ENCODE data around the gene RAP2B.

RAP2B gene

DNA sequence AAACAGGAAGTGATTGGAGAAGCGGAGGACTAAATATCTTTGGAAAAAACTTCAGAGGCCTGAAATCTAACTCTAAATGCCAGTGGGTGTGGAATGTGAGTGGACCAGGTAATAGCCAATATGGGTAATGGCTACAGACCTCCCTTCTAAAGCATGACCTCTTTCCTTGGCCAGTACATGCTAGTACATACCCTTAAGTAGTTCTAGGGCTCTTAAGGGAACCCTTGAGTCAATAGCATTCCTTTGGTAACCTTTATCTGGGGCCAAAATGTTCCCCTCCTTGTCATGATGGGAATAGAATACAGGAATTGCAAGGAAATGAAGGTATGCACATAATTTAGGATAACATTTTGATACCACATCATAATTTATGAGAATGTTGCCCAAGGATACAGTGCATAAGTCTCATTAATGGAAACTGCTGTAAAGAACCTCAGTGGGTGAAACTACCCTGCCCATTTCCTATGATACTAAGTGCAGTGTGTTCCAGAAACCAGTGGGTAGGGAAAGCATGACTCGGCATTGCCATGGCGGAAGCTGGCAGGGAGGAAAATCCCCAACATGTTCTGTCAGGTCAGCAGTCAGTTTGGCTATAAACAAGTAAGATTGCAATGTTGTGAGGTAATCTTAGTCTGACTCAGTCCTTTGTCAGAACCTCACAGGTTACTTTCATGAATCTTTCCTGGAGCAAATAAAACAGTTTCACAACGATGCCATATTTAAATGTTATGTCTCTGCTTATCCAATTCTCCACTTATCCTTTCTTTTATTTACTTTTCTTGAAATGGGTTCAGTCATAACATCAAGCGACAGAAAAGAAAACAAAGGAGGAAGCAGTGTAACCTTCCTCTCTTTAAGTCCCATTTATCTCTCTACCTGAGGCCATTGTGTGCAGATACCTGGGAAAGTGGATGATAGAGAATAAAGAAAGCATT lies 23.5 kb upstream of the RAP2B start:
- no peak overlapping the region for H3K9ac ChIP-seq
- no peak overlapping the region for H3K4me3 ChIP-seq (ENCODE audit: low read depth, low read length)
- H3K27ac ChIP-seq, result no peak overlapping the region
- no peaks in the 10 kb centered on the region for H3K79me2 ChIP-seq
- TF ChIP-seq CTCF (IDR thresholded peaks at IDR 0.05), result no peak
- no peaks in the 10 kb centered on the region for H3K36me3 ChIP-seq (ENCODE audit: control insufficient read depth, insufficient read depth, low read length)
- no peaks in the 10 kb centered on the region for H3K4me1 ChIP-seq
- no peaks in the 10 kb centered on the region for H3K27me3 ChIP-seq (ENCODE audit: control insufficient read depth, insufficient read depth, low read length)
- H3K9me3 ChIP-seq (ENCODE audit: control insufficient read depth, low read length), result no peaks in the 10 kb centered on the region
- H3K4me2 ChIP-seq (ENCODE audit: low read length), result no peak overlapping the region
- H2AFZ ChIP-seq, result peak overlapping the region; percentile 31

DNA sequence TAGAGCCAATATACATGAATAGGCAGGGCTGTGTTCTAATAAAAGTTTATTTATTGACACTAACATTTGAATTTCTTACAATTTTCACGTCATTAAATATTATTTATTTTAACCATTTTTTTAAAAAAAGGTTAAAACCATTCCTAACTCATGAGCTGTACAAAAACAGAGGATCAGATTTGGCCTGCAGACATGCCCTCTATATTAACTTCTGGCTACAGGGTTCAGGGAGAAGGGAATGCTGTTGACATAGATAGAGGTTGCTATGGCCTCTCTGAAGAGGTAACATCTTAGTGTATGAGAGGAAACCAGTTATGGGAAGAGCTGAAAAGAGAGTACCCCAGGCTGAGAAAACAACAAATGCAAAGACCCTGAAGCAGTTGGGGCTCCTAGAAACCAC lies 19.1 kb upstream of the RAP2B start:
- Histone ChIP-seq H3K4me3 (ENCODE audit: low read depth, low read length) (no peak overlapping the region), H3K27me3 (ENCODE audit: control insufficient read depth, insufficient read depth, low read length) (no peaks in the 10 kb centered on the region), H3K4me2 (ENCODE audit: low read length) (no peak overlapping the region), H3K36me3 (ENCODE audit: control insufficient read depth, insufficient read depth, low read length) (no peaks in the 10 kb centered on the region), H3K9ac (no peak overlapping the region), H3K9me3 (ENCODE audit: control insufficient read depth, low read length) (no peaks in the 10 kb centered on the region), H3K27ac (no peak overlapping the region), H3K4me1 (no peaks in the 10 kb centered on the region), H3K79me2 (no peaks in the 10 kb centered on the region), H2AFZ (no peak overlapping the region)
- no peak for TF ChIP-seq CTCF (IDR thresholded peaks at IDR 0.05)

GRCh38 chr3:153144071-153144470 lies 18.0 kb upstream of the RAP2B start:
- H3K36me3 ChIP-seq (ENCODE audit: control insufficient read depth, insufficient read depth, low read length), result no peaks in the 10 kb centered on the region
- H3K27me3 ChIP-seq (ENCODE audit: control insufficient read depth, insufficient read depth, low read length), result no peaks in the 10 kb centered on the region
- no peak overlapping the region for H3K4me2 ChIP-seq (ENCODE audit: low read length)
- H3K9me3 ChIP-seq (ENCODE audit: control insufficient read depth, low read length), result no peaks in the 10 kb centered on the region
- H3K79me2 ChIP-seq, result no peaks in the 10 kb centered on the region
- no peak for TF ChIP-seq CTCF (IDR thresholded peaks at IDR 0.05)
- H3K4me3 ChIP-seq (ENCODE audit: low read depth, low read length), result no peak overlapping the region
- no peak overlapping the region for H3K27ac ChIP-seq
- no peaks in the 10 kb centered on the region for H3K4me1 ChIP-seq
- no peak overlapping the region for H2AFZ ChIP-seq
- H3K9ac ChIP-seq, result no peak overlapping the region

DNA sequence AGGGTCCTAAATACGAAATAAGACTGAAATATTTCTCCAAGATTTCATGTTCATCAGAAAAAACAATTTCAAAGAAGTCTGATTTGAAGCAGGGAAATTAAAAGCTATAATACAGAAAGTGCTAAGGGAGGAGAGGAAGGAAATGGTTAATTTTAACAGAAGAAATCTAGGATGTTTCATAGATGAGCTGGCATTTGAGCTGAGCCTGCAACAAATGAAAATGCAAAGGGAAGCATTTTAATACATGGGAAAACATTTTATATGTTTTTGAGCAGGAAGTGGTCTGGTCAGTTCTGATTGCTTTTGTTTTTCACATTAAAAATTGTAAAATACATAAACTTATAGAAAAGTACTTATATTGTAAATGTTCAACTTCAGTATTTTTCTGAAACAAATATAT lies 17.2 kb upstream of the RAP2B start:
- H2AFZ ChIP-seq, result no peak overlapping the region
- no peak overlapping the region for H3K4me3 ChIP-seq (ENCODE audit: low read depth, low read length)
- H3K9ac ChIP-seq, result no peak overlapping the region
- no peaks in the 10 kb centered on the region for H3K9me3 ChIP-seq (ENCODE audit: control insufficient read depth, low read length)
- no peak overlapping the region for H3K27ac ChIP-seq
- no peaks in the 10 kb centered on the region for H3K79me2 ChIP-seq
- no peak for TF ChIP-seq CTCF (IDR thresholded peaks at IDR 0.05)
- H3K4me1 ChIP-seq, result no peaks in the 10 kb centered on the region
- no peaks in the 10 kb centered on the region for H3K36me3 ChIP-seq (ENCODE audit: control insufficient read depth, insufficient read depth, low read length)
- no peaks in the 10 kb centered on the region for H3K27me3 ChIP-seq (ENCODE audit: control insufficient read depth, insufficient read depth, low read length)
- H3K4me2 ChIP-seq (ENCODE audit: low read length), result no peak overlapping the region

DNA sequence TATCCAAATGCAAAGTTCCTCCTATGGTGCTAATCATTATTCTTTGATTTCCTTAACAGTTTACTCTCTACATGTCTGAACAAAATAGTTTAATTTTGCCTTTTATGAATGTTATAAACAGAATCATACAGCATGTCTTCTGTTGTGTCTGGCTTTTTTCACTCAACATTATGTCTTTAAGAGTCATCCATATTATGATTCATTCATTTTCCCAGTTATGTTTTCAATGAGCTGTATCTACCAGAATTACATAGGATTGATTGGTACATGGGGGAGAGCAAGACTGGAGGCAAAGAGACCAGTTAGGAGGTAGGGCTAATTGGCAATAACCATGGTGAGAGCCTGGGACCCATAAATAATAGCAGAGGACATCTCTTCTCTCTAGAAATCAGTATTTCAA lies 16.6 kb upstream of the RAP2B start:
- Histone ChIP-seq H3K9me3 (ENCODE audit: control insufficient read depth, low read length) (no peaks in the 10 kb centered on the region), H3K36me3 (ENCODE audit: control insufficient read depth, insufficient read depth, low read length) (no peaks in the 10 kb centered on the region), H3K27me3 (ENCODE audit: control insufficient read depth, insufficient read depth, low read length) (no peaks in the 10 kb centered on the region), H3K9ac (no peak overlapping the region), H3K4me2 (ENCODE audit: low read length) (no peak overlapping the region), H3K27ac (no peak overlapping the region), H3K4me3 (ENCODE audit: low read depth, low read length) (no peak overlapping the region), H3K4me1 (no peaks in the 10 kb centered on the region), H3K79me2 (no peaks in the 10 kb centered on the region), H2AFZ (no peak overlapping the region)
- TF ChIP-seq CTCF (IDR thresholded peaks at IDR 0.05), result no peak

Data from parathyroid adenoma (tissue), 2 donors.